NT2/D1 (cell line): Measurements from ENCODE around the gene HNRNPAB.

ENCODE experiments used
- SUZ12 ChIP-seq: IDR thresholded peaks from 2 replicates; pipeline ENCODE4 v1.6.1; 2011; ENCODE audit not compliant: insufficient read length, insufficient read depth; ENCODE audit errors: extremely low read depth
- YY1 ChIP-seq: IDR thresholded peaks from 2 replicates; pipeline ENCODE4 v1.6.1; 2011; ENCODE audit not compliant: insufficient read length, insufficient read depth
- ZNF274 ChIP-seq: IDR thresholded peaks from 2 replicates; pipeline ENCODE4 v1.6.1; 2011; ENCODE audit warnings: mild to moderate bottlenecking, low read depth, low read length

DNA sequence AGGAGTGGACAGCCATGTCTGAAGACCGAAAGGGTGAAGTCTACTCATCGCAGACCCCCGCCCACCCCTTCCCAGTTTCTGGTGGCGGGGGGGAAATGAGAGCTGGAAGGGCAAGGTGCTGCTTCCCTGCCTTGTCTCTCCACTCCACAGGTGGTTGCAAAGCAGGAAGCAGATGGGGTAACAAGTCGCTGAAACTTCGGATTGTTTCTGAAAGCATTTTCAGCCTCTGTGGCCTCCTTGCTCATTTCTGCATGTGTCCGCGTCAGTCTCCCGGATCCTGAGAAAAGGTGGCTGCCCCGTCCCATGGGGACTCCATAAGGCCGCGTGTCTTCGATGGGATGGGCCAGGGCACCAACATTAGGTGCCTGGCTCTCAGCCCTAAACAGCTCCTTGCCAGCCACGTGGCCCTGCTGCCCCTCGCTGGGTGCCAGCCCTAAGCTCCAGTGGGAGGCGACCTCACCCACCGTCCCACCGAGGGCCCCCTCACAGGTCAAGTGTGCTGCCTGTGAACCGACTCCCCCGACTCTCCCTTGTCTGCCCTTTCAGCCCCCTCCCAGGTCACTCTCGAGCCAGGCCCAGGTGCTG, 27.3 kb downstream of the HNRNPAB start:
- TF ChIP-seq YY1 (no peak), ZNF274 (no peak), SUZ12 (no peak)
